GM18873 (cell line): Measurements from ENCODE around the gene TSHZ2.
"Not testable (repeated sequence)": the region's sequence is repeated elsewhere in the genome, so short reads cannot be mapped to it uniquely, and the experiment has no call there.

Source experiments
- ATAC-seq: cut with Tn5 transposase; IDR thresholded peaks from one replicate; pipeline ENCODE4 v1.9.1; 2021; ENCODE audit warnings: mild to moderate bottlenecking, moderate library complexity, moderate number of reproducible peaks; ENCODE audit not compliant: unreplicated experiment, low FRiP score

The TSHZ2 gene

GRCh38 chr20:53510704-53511103 is 538.5 kb downstream of the TSHZ2 start:
- no peak for ATAC-seq

GRCh38 chr20:53512076-53512475 is 539.9 kb downstream of the TSHZ2 start:
- no peak for ATAC-seq

DNA sequence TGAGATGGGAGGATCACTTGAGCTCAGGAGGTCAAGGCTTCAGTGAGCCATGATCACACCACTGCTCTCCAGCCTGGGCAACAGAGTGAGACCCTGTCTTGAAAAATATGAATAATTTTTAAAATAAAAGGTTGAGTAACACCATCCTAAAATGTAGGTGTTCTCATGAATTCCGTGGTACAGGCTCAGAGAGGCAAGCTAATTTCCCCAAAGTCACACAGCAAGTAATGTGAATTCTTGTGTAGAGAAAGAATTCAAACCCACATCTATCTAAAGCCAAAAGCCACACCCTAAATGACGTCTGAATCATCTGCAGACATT is 541.0 kb downstream of the TSHZ2 start:
- no peak for ATAC-seq

DNA sequence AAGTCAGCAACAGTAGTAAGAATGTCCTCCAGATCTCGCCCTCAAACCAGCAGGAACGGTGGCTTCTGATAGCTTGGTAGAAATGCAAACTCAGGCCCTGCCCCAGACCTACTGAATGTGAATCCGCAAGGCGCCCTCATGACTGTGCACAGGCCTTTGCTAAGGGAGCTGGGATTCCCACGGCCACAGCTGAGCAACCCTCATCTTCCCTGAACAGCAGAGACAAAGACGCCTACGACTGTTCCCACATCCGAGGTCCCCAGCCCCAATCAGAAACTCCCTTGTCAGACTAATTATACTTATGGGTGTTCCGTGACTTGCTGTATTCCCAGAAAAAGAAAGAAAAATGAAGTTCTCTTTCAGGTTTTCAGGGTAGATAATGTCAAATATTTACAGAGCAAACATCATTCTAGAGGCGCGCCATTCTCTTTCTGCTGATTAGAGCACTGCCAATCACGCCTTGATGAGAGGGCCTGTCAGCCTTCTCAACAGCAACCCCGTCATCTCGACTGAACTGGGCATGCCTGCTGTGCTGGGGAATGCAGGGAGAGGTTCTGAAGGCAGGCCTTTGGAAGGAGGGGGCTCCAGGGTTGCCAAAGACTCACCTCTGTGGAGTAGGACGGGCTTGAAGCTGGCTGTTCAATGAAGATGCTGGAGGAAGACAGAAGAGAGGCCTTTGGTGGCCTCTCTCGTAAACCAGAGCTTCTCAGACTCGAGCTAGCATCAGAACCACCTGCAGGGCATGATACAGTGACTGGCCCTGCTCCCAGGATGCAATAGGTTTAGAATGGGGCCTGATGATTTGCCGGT is 541.5 kb downstream of the TSHZ2 start:
- no peak for ATAC-seq

DNA sequence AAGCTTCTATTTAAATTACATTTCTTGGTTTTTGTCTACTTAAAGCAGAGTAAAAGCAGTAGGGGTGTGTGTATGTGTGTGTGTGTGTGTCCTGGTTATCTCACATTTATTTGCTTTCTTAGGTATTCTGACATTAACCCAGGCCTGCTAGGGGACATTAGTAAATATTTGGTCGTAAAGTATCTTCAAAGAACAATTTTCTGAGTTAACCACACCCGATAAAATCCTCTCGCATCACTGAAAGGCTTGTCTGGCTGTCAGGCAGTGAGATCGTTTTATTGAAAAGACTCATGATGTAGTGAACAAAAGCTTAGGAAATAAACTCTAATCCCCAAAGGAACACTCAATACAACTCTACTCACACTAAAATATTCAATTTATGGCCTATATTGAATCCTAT is 543.6 kb downstream of the TSHZ2 start:
- no peak for ATAC-seq

DNA sequence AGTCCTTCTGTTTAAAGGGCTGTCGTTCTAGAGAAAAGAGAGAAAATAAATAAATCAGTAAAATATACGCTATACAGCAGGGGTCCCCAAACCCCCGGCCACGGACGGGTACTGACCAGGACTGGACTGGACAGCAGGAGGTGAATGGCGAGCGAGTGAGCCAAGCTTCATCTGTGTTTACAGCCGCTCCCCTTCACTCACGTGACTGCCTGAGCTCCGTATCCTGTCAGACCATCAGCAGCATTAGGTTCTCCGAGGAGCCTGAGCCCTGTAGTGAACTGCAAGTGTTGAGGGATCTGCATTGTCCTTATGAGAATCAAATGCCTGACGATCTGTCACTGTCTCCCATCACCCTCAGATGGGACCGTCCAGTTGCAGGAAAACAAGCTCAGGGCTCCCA is 545.0 kb downstream of the TSHZ2 start:
- no peak for ATAC-seq

- not testable (repeated sequence) for ATAC-seq
Observed at GRCh38 chr20:53521421-53521820, 549.3 kb downstream of the TSHZ2 start.

GRCh38 chr20:53522026-53522425 is 549.9 kb downstream of the TSHZ2 start:
- no peak for ATAC-seq

DNA sequence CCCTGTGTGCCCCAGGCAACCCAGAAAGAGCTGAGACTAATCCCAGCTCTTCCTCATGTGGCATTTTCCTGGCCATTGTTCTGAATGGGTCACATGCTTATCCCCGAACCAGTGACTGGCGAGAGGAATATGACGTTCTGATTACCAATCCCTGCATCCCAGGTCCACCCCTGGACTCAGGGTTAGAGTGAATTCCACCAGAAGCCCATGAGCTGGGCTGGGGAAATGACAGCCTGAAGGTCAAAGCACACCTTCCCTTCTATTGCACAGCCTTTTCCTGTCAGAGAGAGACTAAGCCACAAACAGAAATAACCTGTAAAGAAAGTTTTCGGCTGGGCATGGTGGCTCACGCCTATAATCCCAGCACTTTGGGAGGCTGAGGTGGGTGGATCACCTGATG is 550.5 kb downstream of the TSHZ2 start:
- ATAC-seq, result no peak

- not testable (repeated sequence) for ATAC-seq
Observed at GRCh38 chr20:53523615-53524014, 551.5 kb downstream of the TSHZ2 start.

- no peak for ATAC-seq
Observed at GRCh38 chr20:53524589-53525312, 552.6 kb downstream of the TSHZ2 start.

- no peak for ATAC-seq
Observed at GRCh38 chr20:53527196-53527595, 555.0 kb downstream of the TSHZ2 start.

DNA sequence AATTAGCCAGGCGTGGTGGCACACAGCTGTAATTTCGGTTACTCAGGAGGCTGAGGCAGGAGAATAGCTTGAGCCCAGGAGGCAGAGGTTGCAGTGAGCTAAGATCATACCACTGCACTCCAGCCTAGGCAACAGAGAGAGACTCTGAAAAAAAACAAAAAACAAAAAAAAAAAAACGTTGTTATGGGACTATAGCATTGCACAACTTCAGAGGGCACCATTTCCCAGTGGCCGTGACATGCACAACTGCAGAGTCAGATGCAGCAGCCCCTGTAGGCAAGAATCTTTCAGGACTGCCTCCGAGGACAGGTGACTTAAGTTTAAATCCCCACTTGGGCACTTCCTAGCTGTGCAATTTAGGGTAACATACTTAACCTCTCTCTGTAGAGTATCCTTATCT is 557.5 kb downstream of the TSHZ2 start:
- no peak for ATAC-seq

DNA sequence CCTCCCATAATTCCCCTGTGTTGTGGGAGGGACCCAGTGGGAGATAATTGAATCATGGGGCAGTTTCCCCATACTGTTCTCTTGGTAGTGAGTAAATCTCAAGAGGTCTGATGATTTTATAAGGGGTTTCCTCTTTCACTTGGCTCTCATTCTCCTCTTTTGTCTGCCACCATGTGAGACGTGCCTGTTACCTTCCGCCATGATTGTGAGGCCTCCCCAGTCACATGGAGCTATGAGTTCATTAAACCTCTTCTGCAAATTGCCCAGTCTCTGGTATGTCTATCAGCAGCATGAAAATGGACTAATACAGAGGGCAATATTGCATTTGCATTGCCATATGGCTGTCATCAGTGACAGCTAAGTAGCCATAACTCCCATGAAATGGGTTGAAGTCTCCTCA is 558.3 kb downstream of the TSHZ2 start:
- no peak for ATAC-seq

DNA sequence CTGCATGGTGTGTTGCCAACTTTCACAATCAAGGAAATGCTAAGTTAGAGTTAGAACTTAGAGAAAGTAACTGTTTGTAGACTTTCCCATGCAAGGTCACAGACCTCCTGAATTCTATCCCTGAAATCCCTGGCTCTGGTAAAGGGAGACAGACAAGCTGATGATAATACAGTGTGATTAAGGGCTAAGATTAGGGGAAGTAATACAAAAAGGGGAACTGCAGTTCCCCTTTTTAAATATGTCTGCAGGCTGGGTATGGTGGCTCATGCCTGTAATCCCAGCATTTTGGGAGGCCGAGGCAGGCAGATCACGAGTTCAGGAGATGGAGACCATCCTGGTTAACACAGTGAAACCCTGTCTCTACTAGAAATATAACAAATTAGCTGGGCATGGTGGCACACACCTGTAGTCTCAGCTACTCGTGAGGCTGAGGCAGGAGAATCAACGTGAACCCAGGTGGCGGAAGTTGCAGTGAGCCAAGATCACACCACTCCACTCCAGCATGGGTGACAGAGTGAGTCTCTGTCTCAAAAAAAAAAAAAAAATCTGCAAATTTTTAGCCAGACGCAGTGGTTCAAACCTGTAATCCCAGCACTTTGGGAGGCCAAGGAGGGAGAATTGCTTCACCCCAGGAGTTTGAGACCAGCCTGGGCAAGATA is 560.6 kb downstream of the TSHZ2 start:
- ATAC-seq, result not testable (repeated sequence)

- no peak for ATAC-seq
Observed at GRCh38 chr20:53533500-53533899, 561.3 kb downstream of the TSHZ2 start.

GRCh38 chr20:53534037-53534436 is 561.9 kb downstream of the TSHZ2 start:
- ATAC-seq, result no peak

DNA sequence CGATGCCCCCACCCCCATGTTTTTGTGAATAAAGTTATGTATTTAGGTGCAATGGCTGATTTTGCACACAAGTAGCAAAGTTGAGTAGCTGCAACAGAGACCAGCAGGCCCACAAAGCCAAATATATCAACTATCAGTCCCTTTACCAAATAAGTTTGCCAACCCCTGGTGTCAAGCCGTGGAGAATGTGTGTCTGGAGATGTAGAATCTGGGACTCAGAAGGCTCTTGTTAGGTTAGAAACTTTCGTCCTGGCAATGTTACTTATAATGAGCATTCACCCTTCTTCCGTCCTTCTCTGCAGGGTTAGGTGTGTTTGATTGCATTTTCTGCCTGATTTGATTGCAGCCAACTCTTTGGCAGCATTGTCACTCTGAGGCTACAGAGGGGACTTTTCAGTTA is 563.7 kb downstream of the TSHZ2 start:
- ATAC-seq, result no peak

GRCh38 chr20:53536382-53536781 is 564.2 kb downstream of the TSHZ2 start:
- not testable (repeated sequence) for ATAC-seq

GRCh38 chr20:53539516-53539915 is 567.4 kb downstream of the TSHZ2 start:
- ATAC-seq, result no peak
